ENCODE results near the gene PRSS8.
A peak's percentile ranks its signal among the peaks of the same experiment; 100 is the strongest.
"Not testable (repeated sequence)": the region's sequence is repeated elsewhere in the genome, so short reads cannot be mapped to it uniquely, and the experiment has no call there.

Gene PRSS8

GRCh38 chr16:31106509-31107464 is 28.7 kb downstream of the PRSS8 start:
- H3K4me3 ChIP-seq (ENCODE audit: low read depth, low read length): peak overlapping the region; percentile 96
- TF ChIP-seq, protein P1, sequence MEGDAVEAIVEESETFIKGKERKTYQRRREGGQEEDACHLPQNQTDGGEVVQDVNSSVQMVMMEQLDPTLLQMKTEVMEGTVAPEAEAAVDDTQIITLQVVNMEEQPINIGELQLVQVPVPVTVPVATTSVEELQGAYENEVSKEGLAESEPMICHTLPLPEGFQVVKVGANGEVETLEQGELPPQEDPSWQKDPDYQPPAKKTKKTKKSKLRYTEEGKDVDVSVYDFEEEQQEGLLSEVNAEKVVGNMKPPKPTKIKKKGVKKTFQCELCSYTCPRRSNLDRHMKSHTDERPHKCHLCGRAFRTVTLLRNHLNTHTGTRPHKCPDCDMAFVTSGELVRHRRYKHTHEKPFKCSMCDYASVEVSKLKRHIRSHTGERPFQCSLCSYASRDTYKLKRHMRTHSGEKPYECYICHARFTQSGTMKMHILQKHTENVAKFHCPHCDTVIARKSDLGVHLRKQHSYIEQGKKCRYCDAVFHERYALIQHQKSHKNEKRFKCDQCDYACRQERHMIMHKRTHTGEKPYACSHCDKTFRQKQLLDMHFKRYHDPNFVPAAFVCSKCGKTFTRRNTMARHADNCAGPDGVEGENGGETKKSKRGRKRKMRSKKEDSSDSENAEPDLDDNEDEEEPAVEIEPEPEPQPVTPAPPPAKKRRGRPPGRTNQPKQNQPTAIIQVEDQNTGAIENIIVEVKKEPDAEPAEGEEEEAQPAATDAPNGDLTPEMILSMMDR (IDR thresholded peaks at IDR 0.05; ENCODE audit: insufficient read depth, low read depth, low read length, missing control alignments): no peak
- no peak for DNase-seq (ENCODE audit: low read depth)

DNA sequence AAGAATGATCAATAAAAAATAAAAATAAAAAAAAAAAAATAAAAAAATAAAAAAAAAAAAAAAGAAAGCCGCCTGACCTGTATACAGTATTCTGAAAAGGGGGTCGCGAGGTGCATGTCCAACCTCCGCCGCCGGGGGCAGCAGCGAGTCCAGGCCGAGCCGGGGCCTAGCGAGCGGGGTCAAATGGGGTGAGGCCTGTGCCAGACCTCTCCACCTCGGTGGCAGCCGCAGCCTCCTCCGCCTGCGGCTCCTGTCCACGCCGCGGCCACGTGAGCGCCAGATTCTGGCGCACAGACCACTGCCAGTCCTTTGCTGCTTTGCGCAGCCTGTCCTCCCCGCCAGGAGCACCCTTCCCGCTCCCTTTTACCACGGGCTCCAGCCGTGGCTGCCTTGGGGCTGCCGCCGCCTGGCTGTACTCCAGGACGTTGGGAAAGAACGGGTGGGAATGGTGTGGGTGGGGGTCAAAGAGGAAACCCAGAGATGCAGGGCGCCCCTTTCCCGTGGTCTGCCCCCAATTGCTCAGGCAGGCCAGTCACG is 29.8 kb downstream of the PRSS8 start:
- peak; percentile 65 for DNase-seq (ENCODE audit: low read depth)
- no peak overlapping the region for H3K4me3 ChIP-seq (ENCODE audit: low read depth, low read length)
- TF ChIP-seq, protein P1 (IDR thresholded peaks at IDR 0.05; ENCODE audit: insufficient read depth, low read depth, low read length, missing control alignments): peak; percentile 78

- not testable (repeated sequence) for DNase-seq (ENCODE audit: low read depth)
Observed at GRCh38 chr16:31100876-31101641, 34.5 kb downstream of the PRSS8 start.

GRCh38 chr16:31099860-31100638 is 35.5 kb downstream of the PRSS8 start:
- H3K4me3 ChIP-seq (ENCODE audit: low read depth, low read length): no peak overlapping the region
- TF ChIP-seq, protein P1 (IDR thresholded peaks at IDR 0.05; ENCODE audit: insufficient read depth, low read depth, low read length, missing control alignments): no peak
- no peak for DNase-seq (ENCODE audit: low read depth)

More at GRCh38 chr16:31100876-31101641, 34.5 kb downstream of the PRSS8 start:
- H3K4me3 ChIP-seq (ENCODE audit: low read depth, low read length): not testable (repeated sequence)

DNA sequence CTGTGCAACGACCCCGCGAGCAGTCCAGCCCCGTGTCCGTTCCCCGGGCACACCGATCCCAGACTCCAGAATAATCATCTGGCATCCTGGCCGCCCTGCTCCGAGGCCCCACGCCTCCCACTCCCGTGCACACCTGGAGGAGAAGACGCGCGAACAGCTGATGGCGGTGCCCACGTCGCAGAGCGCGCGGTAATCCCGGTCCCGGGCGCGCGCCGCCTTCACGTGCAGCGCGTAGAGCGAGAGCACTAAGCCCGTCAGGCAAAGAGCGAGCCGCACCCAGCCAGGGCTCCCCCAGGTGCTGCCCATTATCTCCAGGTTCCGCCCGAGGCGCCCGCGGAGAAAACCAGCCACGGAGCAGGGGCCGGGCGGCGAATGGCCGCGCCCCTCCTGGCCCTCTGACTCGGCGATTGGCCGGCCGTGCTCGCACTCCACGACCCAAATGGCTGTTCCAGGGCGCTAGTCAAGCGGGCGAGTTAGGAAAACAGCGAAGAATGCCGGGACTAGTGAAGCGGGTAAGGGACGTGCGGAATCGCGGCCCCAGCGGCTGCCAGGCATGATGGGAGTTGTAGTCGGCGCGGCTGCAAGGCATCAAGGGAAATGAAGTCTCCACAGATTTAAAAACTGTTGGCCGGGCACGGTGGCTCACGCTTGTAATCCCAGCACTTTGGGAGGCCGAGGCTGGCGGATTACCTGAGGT is 41.0 kb downstream of the PRSS8 start, which contains the start of gene VKORC1:
VKORC1 (minus strand) TSS at position 374 of the 697 bp plus-strand sequence; CDS start at position 306, 68 bp downstream.
- TF ChIP-seq, protein P1 (IDR thresholded peaks at IDR 0.05; ENCODE audit: insufficient read depth, low read depth, low read length, missing control alignments): no peak
- DNase-seq (ENCODE audit: low read depth): peak; percentile 97
- peak within 1 kb of the TSS; percentile 100 for H3K4me3 ChIP-seq (ENCODE audit: low read depth, low read length)

- TF ChIP-seq, protein P1 (IDR thresholded peaks at IDR 0.05; ENCODE audit: insufficient read depth, low read depth, low read length, missing control alignments): no peak
- no peak for DNase-seq (ENCODE audit: low read depth)
- peak overlapping the region; percentile 100 for H3K4me3 ChIP-seq (ENCODE audit: low read depth, low read length)
Observed at GRCh38 chr16:31094088-31094423, 41.5 kb downstream of the PRSS8 start.

All from GM12865 (cell line).